Stomach (tissue), 9 donors: ENCODE data around the gene TNKS2. TPM values are rescaled to one million over a fixed set of nuclear protein-coding genes. Genes with fewer than 3 reads are reported as not detected.
"Not testable (repeated sequence)": the region's sequence is repeated elsewhere in the genome, so short reads cannot be mapped to it uniquely, and the experiment has no call there.

ENCODE experiments used
- DNase-seq, 2 donors: peaks; one replicate each; pipeline versions ENCODE4 v3.0.0 to v3.0.0-alpha.2; 2013 to 2019
- H3K27ac ChIP-seq, 5 donors: fragments of 200-600 bp in 4 of 5; sonication (generic) in 4 of 5; one replicate each; pipeline ENCODE4 v1.5.1; 2013 to 2019; ENCODE audit warnings: mild to moderate bottlenecking in 1 of 5, moderate library complexity in 1 of 5
- H3K27me3 ChIP-seq, 3 donors: fragments of 200-600 bp; sonication (generic); one replicate each; pipeline ENCODE4 v1.5.1; 2017 to 2019; ENCODE audit warnings: mixed run types in 1 of 3
- H3K36me3 ChIP-seq, 4 donors: fragments of 200-600 bp; sonication (generic); 1 replicate in 3 of 4; 2 replicates in 1 of 4; pipeline ENCODE4 v1.5.1; 2016 to 2019
- H3K4me1 ChIP-seq, 4 donors: fragments of 200-600 bp; sonication (generic); one replicate each; pipeline ENCODE4 v1.5.1; 2016 to 2019
- H3K4me3 ChIP-seq, 4 donors: fragments of 200-600 bp; sonication (generic) in 3 of 4; one replicate each; pipeline ENCODE4 v1.5.1; 2016 to 2019; ENCODE audit warnings: mild to moderate bottlenecking in 1 of 4
- H3K9me3 ChIP-seq, 4 donors: fragments of 200-600 bp; sonication (generic); one replicate each; pipeline ENCODE4 v1.5.1; 2016 to 2019
- CTCF ChIP-seq, 7 experiments: fragments of 450-650 bp in 4 of 7; fragments of 200-600 bp in 3 of 7; sonication (generic) in 3 of 7; IDR thresholded peaks; one replicate each; pipeline ENCODE4 v1.5.1; 2016 to 2019; ENCODE audit warnings: antibody characterized with exemption in 7 of 7, control low read depth in 2 of 7, mild to moderate bottlenecking in 1 of 7
- EP300 ChIP-seq: sonication (generic); formaldehyde crosslinking; IDR thresholded peaks from one replicate; pipeline ENCODE4 v1.6.1; 2017; ENCODE audit warnings: antibody characterized with exemption
- POLR2A ChIP-seq, 4 donors: fragments of 450-650 bp; IDR thresholded peaks; one replicate each; pipeline ENCODE4 v1.6.1; 2016; ENCODE audit warnings: antibody characterized with exemption in 4 of 4, control low read depth in 2 of 4, mild to moderate bottlenecking in 1 of 4, moderate library complexity in 1 of 4
- POLR2AphosphoS5 ChIP-seq, 3 donors: sonication (generic); formaldehyde crosslinking; IDR thresholded peaks; one replicate each; pipeline ENCODE4 v1.6.1; 2016; ENCODE audit warnings: antibody characterized with exemption in 3 of 3
- WGBS, 5 donors: extraction: QIAGEN DNeasy Blood & Tissue Kit in 3 of 5; methylation state at CpG; one replicate each; pipeline versions ENCODE4 v1.1.5 to v1.1.7; 2013 to 2018; 5-methylcytosine and 5-hydroxymethylcytosine counted together
- intact Hi-C: fragments of 100-400 bp; cut with DNase I; formaldehyde crosslinking; loops from one replicate; pipeline ENCODE4 v1.15.1; 2023; ENCODE audit warnings: low total_unique reads
- polyA plus RNA-seq, 3 donors: library from polyadenylated mRNA; stranded (reverse); fragments of 200-250 nt; gene quantifications; one replicate each; pipeline ENCODE4 v1.2.3, GENCODE V29; 2013
- total RNA-seq, 5 donors: library from RNA; depleted of rRNA; stranded (reverse); fragments of >200 nt; gene quantifications; one replicate each; pipeline versions ENCODE4 v1.1.0 to v1.2.3, GENCODE V29; 2014 to 2016
- donor health status: healthy with polysubstance abuse.
- donor health status: Bipolar disorder and iron deficiency.
- donor health status: healthy.

The TNKS2 gene
- total and polyA plus RNA-seq, 8 donors = 8.1 to 86.5 (median 28.9) TPM

DNA sequence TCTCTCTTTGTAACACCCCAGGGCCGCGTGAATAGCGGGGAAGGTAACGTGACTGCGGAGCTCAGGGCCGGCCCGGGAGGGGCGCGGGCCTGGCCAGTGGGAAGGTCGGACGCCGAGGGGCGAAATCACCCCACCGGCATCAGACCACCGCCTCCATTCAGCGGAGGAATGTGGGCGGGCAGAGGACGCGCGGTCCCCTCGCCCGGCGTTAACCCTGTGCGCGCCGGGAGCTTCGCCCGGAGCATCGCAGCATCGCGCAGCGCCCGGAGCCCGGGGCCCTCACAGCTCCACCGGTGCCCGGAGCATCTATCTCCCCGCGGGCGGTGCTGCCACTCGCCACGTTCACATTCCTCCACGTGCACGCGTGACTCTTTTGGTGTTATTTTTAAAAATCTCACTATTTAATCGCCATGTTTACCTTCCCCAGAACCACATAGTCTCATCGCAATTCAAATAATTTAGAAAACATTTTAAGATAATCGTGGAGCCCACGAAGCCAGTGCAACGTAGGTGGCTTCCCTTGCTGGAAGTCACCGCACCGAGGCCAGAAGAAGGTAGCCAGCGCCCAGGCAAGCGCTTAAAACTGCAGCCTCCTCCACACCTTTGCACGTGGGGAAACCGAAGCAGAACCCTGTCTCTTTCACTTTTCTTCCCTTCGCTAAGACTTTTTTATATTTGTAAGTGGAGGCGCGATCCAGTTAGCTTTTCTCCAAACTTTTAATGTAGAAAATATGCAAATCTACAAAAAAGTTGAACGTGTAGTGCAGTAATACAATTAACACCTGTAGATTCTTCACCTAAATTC is 89.2 kb downstream of the TNKS2 start:
- Histone ChIP-seq H3K27ac (peak overlapping the region in 2 of 5 donors; percentile 12 to 50), H3K4me1 (peaks cover 13 to 34% (median 22%) of the 10 kb centered on the region in 4 donors), H3K4me3 (peak overlapping the region; percentile 53 to 79 (median 64)), H3K27me3 (peaks cover 0 to 7% (median 7%) of the 10 kb centered on the region in 3 donors), H3K9me3 (no peaks in the 10 kb centered on the region), H3K36me3 (no peaks in the 10 kb centered on the region)
- WGBS, 5 donors = 0 to 3% (median 1%) methylated on average over 46 to 59 of the region's 59 CpGs
- TF ChIP-seq POLR2AphosphoS5 (IDR thresholded peaks at IDR 0.05) = no peak
- peak in 1 of 2 donors; percentile 78 for DNase-seq
- intact Hi-C loops = no loop called here

GRCh38 chr10:91891125-91892001 is 93.1 kb downstream of the TNKS2 start:
- intact Hi-C loops = loop anchor here (10.0 kb wide), 1 partner anchor 127 kb away; no protein-coding TSS in a partner anchor
- Histone ChIP-seq H3K27me3 (peaks cover 0 to 7% (median 7%) of the 10 kb centered on the region in 3 donors), H3K4me3 (no peak overlapping the region), H3K4me1 (peaks cover 8 to 15% (median 12%) of the 10 kb centered on the region in 4 donors), H3K9me3 (no peaks in the 10 kb centered on the region), H3K36me3 (no peaks in the 10 kb centered on the region), H3K27ac (no peak overlapping the region)
- no peak for TF ChIP-seq CTCF (IDR thresholded peaks at IDR 0.05)
- no peak for TF ChIP-seq EP300
- TF ChIP-seq POLR2A (IDR thresholded peaks at IDR 0.05) = no peak
- no peak for TF ChIP-seq POLR2AphosphoS5 (IDR thresholded peaks at IDR 0.05)
- WGBS, 5 donors = 77 to 100% (median 98%) methylated on average over 1 of the region's 1 CpG
- no peak for DNase-seq

- intact Hi-C loops = loop anchor here (10.0 kb wide), 1 partner anchor 128 kb away; no protein-coding TSS in a partner anchor
- Histone ChIP-seq H3K36me3 (no peaks in the 10 kb centered on the region), H3K27me3 (no peaks in the 10 kb centered on the region), H3K9me3 (no peaks in the 10 kb centered on the region), H3K4me3 (no peak overlapping the region), H3K27ac (no peak overlapping the region), H3K4me1 (peaks cover 0 to 2% (median 2%) of the 10 kb centered on the region in 4 donors)
- TF ChIP-seq EP300 = no peak
- no peak for TF ChIP-seq CTCF (IDR thresholded peaks at IDR 0.05)
- no peak for TF ChIP-seq POLR2A (IDR thresholded peaks at IDR 0.05)
- TF ChIP-seq POLR2AphosphoS5 (IDR thresholded peaks at IDR 0.05) = no peak
- no peak for DNase-seq
- 94 to 100% (median 96%) methylated on average over 2 of the region's 2 CpGs for WGBS, 5 donors
Observed at GRCh38 chr10:91893051-91893450, 94.8 kb downstream of the TNKS2 start.

- not testable (repeated sequence) for H3K27ac ChIP-seq, H3K36me3 ChIP-seq, H3K4me3 ChIP-seq, DNase-seq, H3K4me1 ChIP-seq, H3K9me3 ChIP-seq, H3K27me3 ChIP-seq
- intact Hi-C loops = loop anchor here (10.0 kb wide), 1 partner anchor 129 kb away; no protein-coding TSS in a partner anchor
- WGBS, 5 donors = 85 to 92% (median 89%) methylated on average over 14 of the region's 14 CpGs
Observed at GRCh38 chr10:91894261-91894685, 96.0 kb downstream of the TNKS2 start.

- no peaks in the 10 kb centered on the region for H3K27me3 ChIP-seq
- no peaks in the 10 kb centered on the region for H3K9me3 ChIP-seq
- 89 to 95% (median 94%) methylated on average over 3 of the region's 3 CpGs for WGBS, 5 donors
- no peaks in the 10 kb centered on the region for H3K36me3 ChIP-seq
- H3K27ac ChIP-seq = no peak overlapping the region
- H3K4me3 ChIP-seq = no peak overlapping the region
- intact Hi-C loops = loop anchor here (10.0 kb wide), 1 partner anchor 131 kb away; no protein-coding TSS in a partner anchor
- no peak for DNase-seq
- no peak for TF ChIP-seq POLR2A (IDR thresholded peaks at IDR 0.05)
- no peak for TF ChIP-seq CTCF (IDR thresholded peaks at IDR 0.05)
- no peak for TF ChIP-seq POLR2AphosphoS5 (IDR thresholded peaks at IDR 0.05)
- TF ChIP-seq EP300 = no peak
- no peaks in the 10 kb centered on the region for H3K4me1 ChIP-seq
Observed at GRCh38 chr10:91896212-91896756, 98.1 kb downstream of the TNKS2 start.
